HG02642 (cell line): ENCODE data around the gene SOX6.

Experiments
- ATAC-seq: cut with Tn5 transposase; IDR thresholded peaks from one replicate; pipeline ENCODE4 v1.9.1; 2021; ENCODE audit warnings: mild to moderate bottlenecking; ENCODE audit not compliant: unreplicated experiment, poor library complexity

SOX6 gene

DNA sequence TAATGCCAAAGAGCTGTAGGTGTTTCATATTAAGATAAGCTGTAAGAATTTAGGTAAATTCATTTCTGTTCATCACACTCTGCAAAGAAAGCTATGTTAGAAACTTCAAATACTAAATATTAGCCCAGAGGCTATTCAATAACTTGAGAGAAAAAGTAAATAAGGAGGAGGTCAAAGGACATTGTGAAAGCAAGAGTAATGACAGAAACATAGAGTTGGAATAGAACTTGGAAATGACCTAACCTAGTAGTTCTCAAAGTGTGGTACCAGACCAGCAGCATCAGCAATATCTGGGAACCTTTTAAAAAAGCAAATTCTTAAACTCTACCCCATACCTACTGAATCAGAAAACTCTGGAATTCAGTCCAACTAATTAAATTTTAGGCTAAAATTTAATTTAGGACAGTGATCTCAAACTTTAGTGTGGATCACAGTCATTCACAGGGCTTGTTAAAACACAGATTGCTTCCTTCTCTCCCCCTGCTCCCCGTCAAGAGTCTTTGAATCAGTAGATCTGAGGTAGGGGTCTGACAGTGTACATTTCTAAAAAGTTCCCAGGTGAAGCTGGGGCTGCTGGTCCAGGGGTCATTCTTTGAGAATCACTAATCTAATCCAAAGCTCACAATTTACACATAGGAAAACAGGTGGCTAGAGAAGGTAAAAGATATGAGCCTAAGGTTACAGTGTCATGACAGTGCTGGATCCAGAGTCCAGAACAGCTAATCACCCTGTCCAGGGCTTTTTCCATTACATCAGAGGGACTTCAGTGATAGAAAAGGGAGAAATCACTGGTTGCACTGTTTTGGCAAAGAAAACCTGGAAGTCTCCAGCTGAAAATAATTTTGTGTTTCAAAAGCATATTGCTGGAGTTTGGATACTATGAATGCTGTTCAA is 241.1 kb downstream of the SOX6 start:
- no peak for ATAC-seq

DNA sequence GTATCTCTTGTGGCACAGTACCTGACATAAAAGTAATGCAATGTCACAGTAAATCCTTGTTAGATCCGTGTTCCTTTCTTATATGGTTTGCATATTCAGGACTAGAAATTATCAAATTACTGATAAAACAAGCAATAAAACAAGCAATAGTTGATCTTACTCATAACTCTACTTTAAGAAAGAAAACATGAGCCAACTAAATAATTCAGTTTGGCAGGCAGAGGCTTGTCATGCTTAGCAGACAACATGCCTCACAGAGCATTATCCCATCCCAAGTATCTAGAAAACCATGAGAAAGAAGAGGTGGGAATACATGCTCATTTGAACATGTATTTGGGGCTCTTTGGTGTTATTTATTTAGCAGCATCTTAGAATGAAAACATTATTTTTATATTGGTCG is 241.9 kb downstream of the SOX6 start:
- no peak for ATAC-seq

DNA sequence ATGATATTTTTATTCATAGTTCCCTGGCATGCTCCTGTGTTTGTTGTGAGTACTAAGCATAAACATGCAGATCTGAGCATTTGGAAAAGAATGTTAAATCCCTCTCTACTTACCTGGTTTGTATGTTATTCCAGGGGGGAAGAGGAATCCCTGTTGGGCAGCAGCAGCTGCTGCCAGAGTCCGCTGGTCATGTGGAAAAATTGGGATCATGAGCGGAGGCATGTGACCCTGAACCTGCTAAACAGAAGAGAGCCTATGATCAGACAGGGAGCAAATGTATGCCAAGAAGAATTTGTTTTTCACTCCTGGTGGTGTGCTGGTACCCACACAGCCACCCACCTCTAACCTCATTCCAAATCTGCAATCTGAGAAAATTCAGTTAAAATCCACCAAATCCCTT is 244.7 kb downstream of the SOX6 start:
- ATAC-seq = no peak

DNA sequence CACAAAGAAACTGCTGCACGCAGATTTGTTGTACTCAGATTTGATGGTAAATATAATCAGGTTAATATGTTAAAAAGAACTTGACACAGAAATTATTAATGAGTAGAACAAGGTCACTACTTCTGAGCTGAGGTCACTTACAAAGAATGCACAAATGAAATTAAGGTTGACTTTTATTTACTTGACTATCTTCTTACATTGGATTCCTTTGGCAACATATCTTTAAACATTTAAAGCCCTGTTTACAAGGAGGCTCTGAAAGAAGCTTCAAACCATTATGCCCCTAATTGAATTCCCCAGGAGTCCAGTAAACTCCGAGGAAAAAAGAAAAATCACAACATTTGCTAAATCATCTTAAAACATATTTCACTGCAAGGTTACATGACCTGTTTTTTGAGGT is 245.5 kb downstream of the SOX6 start:
- no peak for ATAC-seq

DNA sequence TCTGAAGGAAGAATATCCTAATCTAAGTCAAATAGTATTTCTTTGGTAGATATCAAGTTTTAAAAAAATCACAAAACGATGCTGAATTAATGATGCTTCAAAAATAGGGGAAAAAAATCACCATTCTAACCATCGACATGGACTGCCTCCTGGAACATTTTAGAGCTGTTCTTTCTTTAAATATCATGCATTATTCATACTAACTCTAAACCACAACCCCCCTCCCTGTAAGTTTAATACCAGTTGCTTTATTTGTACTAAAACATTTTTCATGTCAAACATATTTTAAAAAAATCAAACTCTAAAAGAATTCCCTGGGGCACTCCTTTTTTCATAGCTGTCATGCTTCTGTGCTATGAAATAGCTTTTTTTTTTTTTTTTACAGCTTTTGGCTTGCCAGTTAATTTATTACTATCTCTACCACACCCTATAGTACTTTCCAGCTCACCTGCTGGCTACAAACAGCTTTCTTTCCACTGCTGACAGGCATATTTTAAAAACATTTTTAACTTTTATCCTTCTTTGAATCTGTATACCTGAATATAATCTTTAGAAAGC is 256.9 kb downstream of the SOX6 start:
- no peak for ATAC-seq

DNA sequence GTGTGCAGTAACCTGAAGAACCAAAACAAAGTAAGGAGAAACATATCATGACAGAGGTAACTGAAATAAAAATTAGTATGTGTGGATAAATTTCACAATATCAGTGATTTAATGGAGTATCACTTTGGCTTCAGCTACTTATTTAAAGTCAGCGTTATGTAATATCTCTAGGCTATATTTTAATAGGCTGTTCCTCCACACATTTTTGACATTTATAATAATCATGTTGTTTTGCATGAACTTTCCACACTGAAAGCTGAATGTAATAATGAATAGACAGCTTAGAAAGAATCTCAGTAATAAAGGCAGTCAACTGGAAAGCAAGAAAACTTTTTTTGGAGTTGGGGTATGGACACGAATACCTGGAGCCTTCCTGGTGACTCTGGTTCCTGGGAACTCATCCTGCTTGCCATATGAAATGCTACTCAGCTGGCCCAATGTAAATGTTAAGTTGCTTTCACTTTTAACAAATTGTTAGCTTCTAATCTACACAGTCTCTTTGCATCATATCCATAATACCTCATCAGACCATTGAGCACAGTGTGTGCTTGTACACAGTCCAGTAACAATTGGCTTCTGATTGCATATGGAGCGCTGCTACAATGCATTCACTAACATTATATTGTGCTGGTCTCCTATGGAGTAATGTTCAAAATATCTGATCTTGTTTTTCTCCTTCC is 257.7 kb downstream of the SOX6 start:
- ATAC-seq = no peak

DNA sequence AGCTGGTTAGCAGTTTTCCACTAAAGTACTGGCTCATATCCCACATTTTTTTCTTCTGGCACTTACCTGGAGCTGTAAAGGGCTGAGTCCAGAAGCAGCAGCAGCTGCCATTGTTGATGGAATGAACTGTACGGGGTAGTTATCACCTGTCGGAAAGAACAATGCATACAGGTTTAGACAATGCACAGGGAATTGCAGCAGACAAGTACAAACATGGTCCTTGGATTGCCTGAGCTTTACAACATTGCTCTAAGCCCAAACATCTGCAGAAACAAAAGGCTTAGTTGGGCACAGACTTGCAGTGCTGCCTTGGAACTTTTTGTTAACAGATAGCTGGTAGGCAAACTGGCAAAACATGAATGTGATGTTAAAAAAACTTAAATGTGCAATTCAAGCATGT is 258.8 kb downstream of the SOX6 start:
- ATAC-seq = no peak

DNA sequence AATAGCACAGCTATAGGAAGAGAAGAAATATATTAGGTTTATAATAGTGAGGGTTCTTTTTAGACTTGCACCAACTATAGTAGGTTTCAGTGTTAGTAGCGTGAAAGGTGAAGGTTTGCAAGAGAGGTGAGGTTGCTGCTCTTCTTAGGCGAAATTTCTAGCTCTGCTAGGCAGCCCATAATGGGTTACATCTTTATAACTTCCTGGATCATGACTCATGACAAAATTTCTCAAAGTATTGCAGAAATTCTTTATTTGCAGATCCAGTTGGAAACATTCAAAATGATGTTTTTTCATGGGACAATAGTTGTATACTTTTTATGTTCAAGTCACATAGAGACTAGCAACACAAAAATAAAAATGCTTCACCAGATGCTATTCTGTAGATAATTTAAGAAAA is 260.0 kb downstream of the SOX6 start:
- ATAC-seq = no peak

DNA sequence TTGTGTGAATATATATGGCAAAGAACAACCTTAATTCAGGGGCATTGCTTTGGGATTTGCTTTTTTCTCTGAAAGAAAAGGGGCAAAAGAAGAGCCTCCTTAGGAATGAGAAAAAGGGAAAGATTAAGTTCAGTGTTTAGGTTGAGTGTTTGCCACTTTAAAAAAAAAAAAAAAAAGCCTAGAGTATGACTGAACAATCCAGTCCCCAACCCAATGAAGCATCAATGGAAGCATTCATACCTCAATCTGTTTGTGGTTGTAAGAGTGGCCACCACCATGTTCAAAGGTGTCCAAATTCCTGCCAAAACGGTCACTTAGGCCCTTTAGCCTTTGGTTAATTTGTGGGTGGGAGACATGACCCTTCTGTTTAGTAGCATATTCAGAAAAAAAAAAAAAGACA is 260.6 kb downstream of the SOX6 start:
- no peak for ATAC-seq

DNA sequence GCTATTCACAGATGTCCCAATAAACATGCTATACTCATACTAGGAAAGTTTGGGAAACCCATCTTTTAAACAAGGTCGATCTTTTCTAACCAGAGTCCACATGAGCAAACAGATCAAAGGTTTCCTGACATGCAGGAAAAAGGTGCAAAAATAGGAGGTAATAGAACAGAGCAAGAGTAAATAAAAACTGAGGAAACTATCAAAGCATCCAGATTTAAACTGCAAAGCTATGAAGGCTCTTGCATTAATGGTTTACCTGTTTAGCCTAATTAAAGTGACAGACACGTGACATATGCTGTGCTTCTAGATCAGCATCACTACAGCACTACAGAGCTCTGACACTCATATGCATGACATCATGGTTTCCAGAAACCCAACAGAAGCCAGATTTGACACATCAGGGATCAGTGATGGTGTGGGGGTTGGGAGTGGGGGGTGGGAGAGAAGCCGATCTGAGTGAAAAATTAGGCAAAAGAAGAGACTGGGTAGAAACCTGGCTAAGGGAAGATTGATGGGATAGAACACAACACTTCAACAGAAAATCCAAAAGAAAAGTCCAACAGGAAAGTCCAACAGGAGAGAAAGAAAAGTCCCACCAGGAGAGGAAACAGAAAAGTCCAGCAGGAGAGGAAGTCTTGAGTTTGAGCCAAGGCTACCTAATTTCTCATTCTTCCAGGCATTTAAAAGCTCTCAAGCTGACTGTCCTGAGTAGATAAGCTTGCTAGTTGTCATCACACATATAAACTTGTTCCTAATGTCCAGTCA is 262.3 kb downstream of the SOX6 start:
- no peak for ATAC-seq

DNA sequence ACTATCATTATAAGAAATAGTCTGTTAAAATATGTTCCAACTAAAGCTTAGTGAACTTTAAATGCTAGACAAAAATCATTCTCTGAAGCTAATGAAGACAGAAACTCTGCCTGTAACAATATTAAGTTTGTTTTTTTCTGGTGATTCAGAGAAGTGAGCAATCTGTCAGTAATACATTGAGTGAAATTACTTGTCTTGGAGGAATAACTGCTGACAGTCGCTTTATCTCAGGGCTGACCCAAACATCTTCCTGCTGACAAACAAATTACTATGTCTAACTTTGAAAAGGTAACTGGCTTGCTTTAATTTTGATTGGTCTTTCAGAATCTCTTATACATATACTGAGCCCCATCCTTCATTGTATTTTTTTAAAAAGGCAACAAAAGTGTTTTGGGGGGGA is 264.5 kb downstream of the SOX6 start:
- no peak for ATAC-seq

DNA sequence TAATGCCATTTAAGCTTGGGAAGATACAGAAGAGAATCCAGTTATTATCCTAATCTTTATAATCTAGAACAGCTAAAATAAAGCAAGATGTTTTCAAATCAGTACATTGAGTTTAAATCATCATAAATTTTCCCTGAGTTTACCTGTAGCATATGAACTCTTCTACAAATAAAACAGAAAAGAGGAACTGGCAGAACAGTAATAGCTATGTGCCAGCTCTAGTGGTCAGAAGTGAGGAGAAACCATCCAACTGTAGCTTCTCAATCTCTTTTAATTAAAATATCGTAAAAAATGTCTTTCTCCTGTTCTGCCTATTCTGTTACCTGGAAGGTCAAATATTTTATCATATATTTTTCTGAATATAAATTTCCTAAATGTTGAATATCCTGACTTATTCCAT is 266.9 kb downstream of the SOX6 start:
- ATAC-seq = no peak

DNA sequence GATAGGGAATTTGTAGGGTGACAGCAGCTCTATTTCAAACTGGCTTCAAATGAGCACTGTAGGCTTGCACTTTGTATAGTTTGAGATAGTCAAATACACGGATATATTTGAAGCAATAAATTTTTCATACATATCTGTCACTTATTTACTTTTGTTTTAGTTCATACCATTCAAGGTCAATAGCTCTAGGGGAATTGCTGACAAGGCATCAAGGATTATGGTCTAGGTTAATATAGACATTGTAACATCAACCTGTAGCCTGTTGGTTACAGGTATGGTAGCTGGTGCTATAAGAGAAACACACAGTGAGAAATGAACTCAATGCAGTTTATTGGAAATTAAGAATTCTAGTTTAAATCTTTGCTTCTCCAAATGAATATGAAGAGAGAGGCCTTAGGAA is 267.6 kb downstream of the SOX6 start:
- ATAC-seq = no peak

DNA sequence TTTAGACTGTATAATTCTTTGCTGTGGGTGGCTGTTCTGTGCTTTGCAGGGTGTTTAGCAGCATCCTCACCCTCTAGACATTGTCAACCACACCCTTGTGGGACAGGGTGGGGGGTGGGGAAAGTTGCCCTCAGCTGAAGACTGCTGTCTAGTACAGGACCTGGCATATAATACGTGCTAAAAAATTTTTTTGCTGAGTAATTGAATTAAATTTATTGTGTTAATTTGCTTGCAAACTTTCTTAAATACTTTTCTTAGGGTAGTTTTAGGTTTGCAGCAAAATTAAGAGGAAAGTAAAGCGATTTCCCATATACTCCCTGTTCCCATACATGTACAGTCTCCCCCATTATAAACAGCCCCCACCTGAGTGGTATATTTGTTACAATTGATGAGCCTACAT is 268.5 kb downstream of the SOX6 start:
- ATAC-seq = no peak

DNA sequence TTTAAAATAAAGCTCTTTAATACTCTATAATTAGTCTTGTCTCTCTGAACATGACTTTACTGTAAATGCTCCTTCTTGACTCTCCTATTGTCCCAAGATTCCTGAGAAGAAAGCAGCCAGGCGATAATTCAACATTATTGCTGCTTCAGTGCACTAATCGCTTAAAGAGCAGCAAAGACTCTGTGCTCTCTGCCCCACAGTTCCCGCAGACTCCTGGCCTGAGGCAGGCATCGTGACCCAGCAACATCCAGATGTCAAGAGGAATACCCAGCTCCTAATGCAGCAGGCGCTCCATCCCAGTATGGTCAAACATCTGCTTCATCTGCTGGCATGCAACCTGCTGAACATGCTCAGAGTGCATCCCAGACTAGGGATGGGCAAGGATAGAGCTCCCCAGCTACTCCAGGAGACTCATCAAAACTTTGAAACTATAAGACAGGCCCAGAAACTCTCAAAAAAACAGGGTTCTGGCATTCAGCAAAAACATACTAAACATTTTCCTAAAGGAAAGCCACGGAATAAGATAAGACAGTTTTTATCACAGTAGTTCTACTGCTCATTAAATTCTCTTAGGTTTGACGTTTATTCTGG is 270.0 kb downstream of the SOX6 start:
- ATAC-seq = no peak

DNA sequence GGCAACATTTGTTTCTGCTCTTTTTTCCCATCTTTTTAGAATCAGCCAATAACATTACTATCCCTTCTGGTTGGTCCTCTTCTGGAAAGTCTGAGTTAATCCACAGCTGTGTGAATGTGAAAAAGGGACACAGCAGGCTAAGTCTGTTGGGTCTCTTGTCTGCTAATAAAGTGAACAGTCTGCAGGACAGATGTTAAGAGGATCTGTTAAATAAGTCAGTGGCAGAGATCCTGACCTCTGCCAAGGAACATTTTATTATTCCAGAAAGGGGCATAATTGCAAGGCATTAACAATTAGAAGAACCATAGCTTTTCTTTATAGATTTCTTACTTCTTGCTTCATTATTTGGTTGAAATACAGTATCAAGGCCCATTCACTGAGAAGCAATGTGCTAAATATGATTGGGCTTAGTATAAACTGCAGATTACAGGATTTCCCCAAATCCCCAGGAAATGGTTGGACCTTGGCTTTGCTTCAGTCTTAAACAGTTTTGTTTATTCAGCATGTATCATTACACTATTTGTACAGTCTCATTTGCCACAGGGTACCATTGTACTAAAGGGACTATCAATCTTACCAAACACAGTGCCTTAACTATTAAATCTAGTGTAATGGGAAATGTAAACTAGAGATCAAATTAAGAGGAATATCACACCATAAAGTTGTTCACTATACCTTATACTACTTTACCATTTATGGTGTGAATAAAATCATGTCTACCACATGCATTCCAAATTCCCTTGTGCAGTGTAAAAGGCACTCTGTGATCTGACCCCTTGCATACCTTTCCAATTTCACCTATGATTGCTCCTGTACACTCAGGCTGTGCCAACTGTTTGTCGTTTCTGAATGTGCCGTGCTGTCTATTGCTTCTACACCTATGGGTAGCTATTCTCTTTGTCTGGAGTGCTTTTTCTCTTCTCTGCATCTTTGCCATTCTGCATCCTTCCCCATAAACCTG is 274.0 kb downstream of the SOX6 start:
- ATAC-seq = no peak

DNA sequence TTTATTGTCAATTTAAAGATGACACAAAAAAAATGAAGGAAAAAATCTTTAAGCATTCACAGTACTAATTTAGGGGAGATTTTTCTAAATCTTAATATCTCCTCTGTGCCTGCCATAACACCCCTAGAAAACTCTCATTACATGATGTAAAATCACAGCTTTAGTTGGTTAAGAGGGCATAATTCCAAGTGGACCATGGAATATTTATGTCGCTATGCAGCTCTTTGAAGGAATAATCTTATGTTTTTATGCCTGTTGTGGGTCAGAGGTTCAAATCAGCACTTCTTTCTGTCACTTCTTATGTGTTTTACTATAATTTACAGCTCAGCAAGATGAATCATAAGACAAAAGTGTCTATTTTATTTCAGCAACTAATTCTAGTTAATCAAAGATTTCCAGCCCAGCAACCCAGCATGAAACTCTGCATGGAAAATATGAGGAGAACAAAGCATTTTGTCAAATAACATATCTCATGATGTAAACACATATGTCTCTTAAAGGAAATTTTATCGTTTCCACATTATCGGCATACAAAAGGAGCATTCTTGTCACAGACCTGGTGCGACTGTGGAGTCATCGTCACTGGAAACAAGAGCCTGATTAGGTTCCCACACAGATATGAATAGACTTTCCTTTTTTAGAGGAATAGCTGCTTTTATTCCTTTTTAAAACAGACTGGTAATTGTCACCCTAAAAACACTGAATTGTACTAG is 274.8 kb downstream of the SOX6 start:
- no peak for ATAC-seq

DNA sequence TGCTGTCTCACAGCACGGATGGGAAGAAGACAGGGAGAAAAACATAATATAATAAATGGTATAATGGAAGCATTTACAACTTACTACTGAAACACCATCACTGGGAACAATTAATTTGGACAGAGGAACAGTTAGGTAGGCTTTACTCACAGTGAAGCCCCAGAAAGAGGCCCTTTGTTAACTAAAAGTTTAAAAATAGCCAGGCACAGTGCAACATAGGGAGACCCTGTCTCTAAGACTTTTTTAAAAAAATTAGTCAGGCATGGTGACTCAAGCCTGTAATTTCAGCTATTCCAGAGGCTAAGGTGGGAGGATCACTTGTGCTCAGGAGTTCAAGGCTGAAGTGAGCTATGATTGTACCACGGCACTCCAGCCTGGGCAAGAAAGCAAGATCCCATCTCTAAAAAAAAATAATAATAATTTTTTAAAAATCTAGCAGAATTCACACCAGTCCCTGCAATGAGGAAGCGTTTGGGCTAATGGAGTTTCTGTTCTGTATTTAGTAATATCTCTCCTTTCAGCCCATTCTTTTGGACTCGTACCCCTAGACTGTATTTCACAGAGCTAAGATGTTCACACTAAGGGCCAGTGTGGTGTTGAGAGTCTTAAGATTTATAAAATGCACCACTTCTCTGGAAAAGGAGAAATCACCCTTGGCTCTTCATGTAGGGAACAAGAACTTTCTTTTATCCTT is 275.5 kb downstream of the SOX6 start:
- ATAC-seq = no peak
